ENCODE data around the gene CDC42BPA.
"Not testable (repeated sequence)": the region's sequence is repeated elsewhere in the genome, so short reads cannot be mapped to it uniquely, and the experiment has no call there.

CDC42BPA gene

GRCh38 chr1:227255086-227255732, 63.1 kb downstream of the CDC42BPA start:
- no peak for DNase-seq (ENCODE audit: low spot score)

- no peak for DNase-seq (ENCODE audit: low spot score)
Measured at GRCh38 chr1:227253065-227253464, 65.2 kb downstream of the CDC42BPA start.

- no peak for DNase-seq (ENCODE audit: low spot score)
Measured at GRCh38 chr1:227245613-227246320, 72.5 kb downstream of the CDC42BPA start.

GRCh38 chr1:227244339-227245118, 73.8 kb downstream of the CDC42BPA start:
- DNase-seq (ENCODE audit: low spot score): no peak

- DNase-seq (ENCODE audit: low spot score): no peak
Measured at GRCh38 chr1:227242811-227243682, 75.2 kb downstream of the CDC42BPA start.

- no peak for DNase-seq (ENCODE audit: low spot score)
Measured at GRCh38 chr1:227240983-227241382, 77.3 kb downstream of the CDC42BPA start.

GRCh38 chr1:227234998-227235405, 83.3 kb downstream of the CDC42BPA start:
- DNase-seq (ENCODE audit: low spot score): peak; percentile 61

GRCh38 chr1:227231128-227231527, 87.2 kb downstream of the CDC42BPA start:
- DNase-seq (ENCODE audit: low spot score): not testable (repeated sequence)

GRCh38 chr1:227228201-227228600, 90.1 kb downstream of the CDC42BPA start:
- no peak for DNase-seq (ENCODE audit: low spot score)

GRCh38 chr1:227227761-227228160, 90.5 kb downstream of the CDC42BPA start:
- DNase-seq (ENCODE audit: low spot score): no peak

- no peak for DNase-seq (ENCODE audit: low spot score)
Measured at GRCh38 chr1:227225715-227226346, 92.5 kb downstream of the CDC42BPA start.

GRCh38 chr1:227223171-227223806, 95.0 kb downstream of the CDC42BPA start:
- DNase-seq (ENCODE audit: low spot score): no peak

- no peak for DNase-seq (ENCODE audit: low spot score)
Measured at GRCh38 chr1:227219715-227220292, 98.5 kb downstream of the CDC42BPA start.

GRCh38 chr1:227218870-227219573, 99.3 kb downstream of the CDC42BPA start:
- no peak for DNase-seq (ENCODE audit: low spot score)

GRCh38 chr1:227215863-227216510, 102.3 kb downstream of the CDC42BPA start:
- no peak for DNase-seq (ENCODE audit: low spot score)

- no peak for DNase-seq (ENCODE audit: low spot score)
Measured at GRCh38 chr1:227214207-227214606, 104.1 kb downstream of the CDC42BPA start.

GRCh38 chr1:227213426-227213825, 104.9 kb downstream of the CDC42BPA start:
- no peak for DNase-seq (ENCODE audit: low spot score)

- DNase-seq (ENCODE audit: low spot score): no peak
Measured at GRCh38 chr1:227212164-227212563, 106.1 kb downstream of the CDC42BPA start.

- no peak for DNase-seq (ENCODE audit: low spot score)
Measured at GRCh38 chr1:227210604-227211003, 107.7 kb downstream of the CDC42BPA start.
